ENCODE measurements around the gene SCAI. TPM values are rescaled to one million over a fixed set of nuclear protein-coding genes. Genes with fewer than 3 reads are reported as not detected.

SCAI gene
- total RNA-seq, 1 experiment from 2014 or later, result 15.5 TPM

DNA sequence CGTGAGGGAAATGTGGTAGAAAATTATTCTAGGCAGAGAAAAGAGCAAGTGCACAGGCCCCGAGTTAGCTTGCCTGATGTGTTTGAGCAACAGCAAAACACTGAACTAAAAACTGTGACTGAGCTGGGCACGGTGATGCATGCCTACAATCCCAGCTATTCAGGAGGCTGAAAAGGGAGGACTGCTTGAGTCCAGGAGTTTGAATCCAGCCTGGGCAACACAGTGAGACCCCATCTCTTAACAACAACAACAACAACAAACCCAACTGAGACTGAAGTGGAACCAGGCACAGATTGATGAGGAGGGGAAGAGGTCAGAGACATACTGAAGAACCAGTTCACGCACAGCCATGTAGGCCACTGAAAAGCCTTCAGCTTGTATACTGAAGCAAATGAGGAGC lies 42.5 kb downstream of the SCAI start:
- no peak for DNase-seq
- TF ChIP-seq, protein P1, sequence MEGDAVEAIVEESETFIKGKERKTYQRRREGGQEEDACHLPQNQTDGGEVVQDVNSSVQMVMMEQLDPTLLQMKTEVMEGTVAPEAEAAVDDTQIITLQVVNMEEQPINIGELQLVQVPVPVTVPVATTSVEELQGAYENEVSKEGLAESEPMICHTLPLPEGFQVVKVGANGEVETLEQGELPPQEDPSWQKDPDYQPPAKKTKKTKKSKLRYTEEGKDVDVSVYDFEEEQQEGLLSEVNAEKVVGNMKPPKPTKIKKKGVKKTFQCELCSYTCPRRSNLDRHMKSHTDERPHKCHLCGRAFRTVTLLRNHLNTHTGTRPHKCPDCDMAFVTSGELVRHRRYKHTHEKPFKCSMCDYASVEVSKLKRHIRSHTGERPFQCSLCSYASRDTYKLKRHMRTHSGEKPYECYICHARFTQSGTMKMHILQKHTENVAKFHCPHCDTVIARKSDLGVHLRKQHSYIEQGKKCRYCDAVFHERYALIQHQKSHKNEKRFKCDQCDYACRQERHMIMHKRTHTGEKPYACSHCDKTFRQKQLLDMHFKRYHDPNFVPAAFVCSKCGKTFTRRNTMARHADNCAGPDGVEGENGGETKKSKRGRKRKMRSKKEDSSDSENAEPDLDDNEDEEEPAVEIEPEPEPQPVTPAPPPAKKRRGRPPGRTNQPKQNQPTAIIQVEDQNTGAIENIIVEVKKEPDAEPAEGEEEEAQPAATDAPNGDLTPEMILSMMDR (conservative IDR thresholded peaks at IDR 0.05), result no peak
- Histone ChIP-seq H2BK5ac (ENCODE audit: insufficient read length, low read length) (no peak overlapping the region), H3K4me2 (ENCODE audit: insufficient read depth, insufficient read length, low read length) (no peak overlapping the region), H4K8ac (replicated peaks; ENCODE audit: insufficient read length, low read depth, low read length) (no peak overlapping the region), H2AK5ac (ENCODE audit: insufficient read length, low read length) (no peak overlapping the region), H3T11ph (ENCODE audit: low read length) (no peak overlapping the region), H3K79me2 (ENCODE audit: insufficient read depth, low read length) (no peaks in the 10 kb centered on the region), H3K79me1 (ENCODE audit: insufficient read depth, low read depth, low read length, poor library complexity, severe bottlenecking) (peaks cover 4% of the 10 kb centered on the region), H2BK15ac (ENCODE audit: low read depth, low read length) (no peak overlapping the region), H4K91ac (ENCODE audit: insufficient read length, low read depth, low read length) (no peak overlapping the region), H3K27me3 (ENCODE audit: insufficient read depth, low read length) (no peaks in the 10 kb centered on the region), H3K23me2 (ENCODE audit: insufficient read length, low read depth, low read length, poor library complexity, severe bottlenecking) (no peaks in the 10 kb centered on the region), H2BK12ac (ENCODE audit: insufficient read length, low read depth, low read length) (no peak overlapping the region), H4K20me1 (ENCODE audit: control insufficient read depth, insufficient read depth, insufficient read length) (no peaks in the 10 kb centered on the region), H3K4me1 (ENCODE audit: insufficient read depth, low read length) (no peaks in the 10 kb centered on the region), H2BK120ac (ENCODE audit: low read depth, low read length, poor library complexity, severe bottlenecking) (no peak overlapping the region), H3K9me3 (ENCODE audit: control insufficient read depth, low read depth, low read length) (no peaks in the 10 kb centered on the region), H2AFZ (ENCODE audit: low read length) (no peak overlapping the region), H3K9ac (ENCODE audit: extremely low read depth, insufficient read length, low read length) (no peak overlapping the region), H3K14ac (ENCODE audit: insufficient read depth, low read length) (no peak overlapping the region), H3K56ac (ENCODE audit: insufficient read length, low read depth, low read length) (no peak overlapping the region), H3K18ac (ENCODE audit: insufficient read length, low read depth, low read length) (no peak overlapping the region), H2BK20ac (ENCODE audit: low read depth, low read length, poor library complexity, severe bottlenecking) (no peak overlapping the region), H4K5ac (ENCODE audit: insufficient read length, low read depth, low read length) (no peak overlapping the region), H3K23ac (ENCODE audit: insufficient read length, low read depth, low read length) (no peak overlapping the region), H3K4ac (ENCODE audit: low read depth, low read length) (no peak overlapping the region), H3K27ac (ENCODE audit: insufficient read length, low read depth, low read length) (no peak overlapping the region)
- Mint-ChIP-seq H3K4me1 (peaks cover 3 to 5% of the 10 kb centered on the region in 2 experiments; a peak in 1 of 4 replicates), H3K27ac (no peak overlapping the region; a peak in 1 of 7 replicates), H3K36me3 (ENCODE audit: insufficient read depth in 1 of 3, low read depth in 3 of 3) (peaks cover 3 to 10% (median 5%) of the 10 kb centered on the region in 3 experiments), H3K4me3 (no peak overlapping the region), H3K9me3 (peaks cover 7% of the 10 kb centered on the region in 2 experiments; a peak in 4 of 5 replicates), H3K27me3 (ENCODE audit: low read depth) (no peaks in the 10 kb centered on the region)
- no CpG with 5 or more reads among the region's 4 CpGs for WGBS (ENCODE audit: extremely low coverage, insufficient read length, low lambda C conversion rate)

All from H9 (cell line).